CD4-positive, alpha-beta T cell (primary cell): Measurements from ENCODE around the gene NOS1. TPM values are rescaled to one million over a fixed set of nuclear protein-coding genes. Genes with fewer than 3 reads are reported as not detected.

ENCODE experiments used
- ATAC-seq: fragments of 200-7000 bp; cut with Tn5 transposase; one replicate; pipeline ENCODE4 v1.10.0; 2022; ENCODE audit warnings: mild to moderate bottlenecking; ENCODE audit not compliant: poor library complexity
- CTCF ChIA-PET: fragments of 350-600 bp; sonication (Branson Sonifier 250); formaldehyde crosslinking; loops from one replicate; lab custom pipeline; 2021; ENCODE audit warnings: antibody characterized with exemption, inconsistent platforms; lab: Charles Lee
- POLR2A ChIA-PET: fragments of 350-600 bp; sonication (Branson Sonifier 250); formaldehyde crosslinking; loops from one replicate; lab custom pipeline; 2021; ENCODE audit warnings: antibody characterized with exemption, inconsistent platforms; lab: Charles Lee
- DNase-seq, 14 experiments: peaks; one replicate each; pipeline ENCODE4 v3.0.0-alpha.2; 2013 to 2020; ENCODE audit warnings: mixed read lengths in 2 of 14
- H3K27ac ChIP-seq, 2 donors: one replicate each; pipeline versions ENCODE4 v1.5.1 to v1.7.0; 2013; ENCODE audit warnings: low read length in 2 of 2, low read depth in 1 of 2, mild to moderate bottlenecking in 1 of 2
- H3K27me3 ChIP-seq, 2 experiments: 1 replicate in 1 of 2; 2 replicates in 1 of 2; pipeline versions ENCODE4 v1.6.1 to v1.7.0; 2013; ENCODE audit warnings: low read length in 2 of 2, control low read depth in 1 of 2, mild to moderate bottlenecking in 1 of 2, moderate library complexity in 1 of 2; ENCODE audit not compliant: insufficient read depth in 2 of 2, control insufficient read depth in 1 of 2
- H3K36me3 ChIP-seq: one replicate; pipeline ENCODE4 v1.6.1; 2013; ENCODE audit warnings: low read length, control low read depth; ENCODE audit not compliant: insufficient read depth
- H3K4me1 ChIP-seq: one replicate; pipeline ENCODE4 v1.6.1; 2013; ENCODE audit warnings: low read length, control low read depth; ENCODE audit not compliant: insufficient read depth
- H3K4me3 ChIP-seq: one replicate; pipeline ENCODE4 v1.5.1; 2013; ENCODE audit warnings: mild to moderate bottlenecking, low read length, moderate library complexity
- H3K9me3 ChIP-seq, 2 experiments: 1 replicate in 1 of 2; 2 replicates in 1 of 2; pipeline versions ENCODE4 v1.6.1 to v1.7.0; 2013; ENCODE audit warnings: low read length in 2 of 2, mild to moderate bottlenecking in 2 of 2, control low read depth in 1 of 2, moderate library complexity in 1 of 2; ENCODE audit not compliant: control insufficient read depth in 1 of 2, insufficient read depth in 1 of 2
- H3K27ac Mint-ChIP-seq: one replicate; pipeline ENCODE4 v1.8.0; 2020; ENCODE audit warnings: mixed read lengths
- H3K27me3 Mint-ChIP-seq: one replicate; pipeline ENCODE4 v1.8.0; 2021; ENCODE audit warnings: mixed read lengths
- H3K36me3 Mint-ChIP-seq: one replicate; pipeline ENCODE4 v1.8.0; 2021; ENCODE audit warnings: low read depth, mixed read lengths
- H3K4me1 Mint-ChIP-seq: one replicate; pipeline ENCODE4 v1.8.0; 2021; ENCODE audit warnings: low read depth, mixed read lengths
- H3K4me3 Mint-ChIP-seq: one replicate; pipeline ENCODE4 v1.8.0; 2020; ENCODE audit warnings: mild to moderate bottlenecking, mixed read lengths
- H3K9me3 Mint-ChIP-seq: one replicate; pipeline ENCODE4 v1.8.0; 2020; ENCODE audit warnings: mixed read lengths
- intact Hi-C, 2 experiments: fragments of 100-400 bp; cut with DNase I in 1 of 2; cut with micrococcal nuclease in 1 of 2; formaldehyde crosslinking; loops; one replicate each; pipeline versions ENCODE4 v1.15.1 to v1.9.0; 2023 to 2025; cut with DNase I, micrococcal nuclease
- total RNA-seq, 174 experiments: library from RNA in 2 of 174; stranded (reverse) in 2 of 174; gene quantifications; one replicate each; pipeline ENCODE4 v1.2.3 and lab custom pipeline; 2021 to 2026
- TF ChIP-seq, protein P1 (sequence below): fragments of 200-600 bp; IDR thresholded peaks from one replicate; pipeline ENCODE4 v1.8.0; 2022; ENCODE audit warnings: antibody characterized with exemption, mild to moderate bottlenecking

The NOS1 gene
- total RNA-seq, 2 experiments from 2014 or later, result not detected

GRCh38 chr12:117388951-117389446, 27.6 kb upstream of the NOS1 start:
- H3K27ac ChIP-seq, result no peak overlapping the region
- intact Hi-C loops, result no loop called here
- H3K4me1 ChIP-seq, result no peaks in the 10 kb centered on the region
- no peaks in the 10 kb centered on the region for H3K36me3 ChIP-seq
- DNase-seq, result no peak
- TF ChIP-seq, protein P1, sequence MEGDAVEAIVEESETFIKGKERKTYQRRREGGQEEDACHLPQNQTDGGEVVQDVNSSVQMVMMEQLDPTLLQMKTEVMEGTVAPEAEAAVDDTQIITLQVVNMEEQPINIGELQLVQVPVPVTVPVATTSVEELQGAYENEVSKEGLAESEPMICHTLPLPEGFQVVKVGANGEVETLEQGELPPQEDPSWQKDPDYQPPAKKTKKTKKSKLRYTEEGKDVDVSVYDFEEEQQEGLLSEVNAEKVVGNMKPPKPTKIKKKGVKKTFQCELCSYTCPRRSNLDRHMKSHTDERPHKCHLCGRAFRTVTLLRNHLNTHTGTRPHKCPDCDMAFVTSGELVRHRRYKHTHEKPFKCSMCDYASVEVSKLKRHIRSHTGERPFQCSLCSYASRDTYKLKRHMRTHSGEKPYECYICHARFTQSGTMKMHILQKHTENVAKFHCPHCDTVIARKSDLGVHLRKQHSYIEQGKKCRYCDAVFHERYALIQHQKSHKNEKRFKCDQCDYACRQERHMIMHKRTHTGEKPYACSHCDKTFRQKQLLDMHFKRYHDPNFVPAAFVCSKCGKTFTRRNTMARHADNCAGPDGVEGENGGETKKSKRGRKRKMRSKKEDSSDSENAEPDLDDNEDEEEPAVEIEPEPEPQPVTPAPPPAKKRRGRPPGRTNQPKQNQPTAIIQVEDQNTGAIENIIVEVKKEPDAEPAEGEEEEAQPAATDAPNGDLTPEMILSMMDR, result no peak
- H3K27me3 Mint-ChIP-seq, result peaks cover 5% of the 10 kb centered on the region
- no peak for ATAC-seq
- H3K4me1 Mint-ChIP-seq, result no peaks in the 10 kb centered on the region
- H3K27me3 ChIP-seq, result no peaks in the 10 kb centered on the region
- POLR2A ChIA-PET, result no interaction called here
- H3K4me3 ChIP-seq, result no peak overlapping the region
- H3K9me3 Mint-ChIP-seq, result no peaks in the 10 kb centered on the region
- H3K36me3 Mint-ChIP-seq, result no peaks in the 10 kb centered on the region
- CTCF ChIA-PET, result no interaction called here
- peaks cover 0 to 9% of the 10 kb centered on the region in 2 experiments for H3K9me3 ChIP-seq
- no peak overlapping the region for H3K27ac Mint-ChIP-seq
- no peak overlapping the region for H3K4me3 Mint-ChIP-seq

GRCh38 chr12:117387832-117388231, 26.4 kb upstream of the NOS1 start:
- ChIA-PET POLR2A (no interaction called here), CTCF (no interaction called here)
- Mint-ChIP-seq H3K27ac (no peak overlapping the region), H3K27me3 (peaks cover 13% of the 10 kb centered on the region), H3K36me3 (no peaks in the 10 kb centered on the region), H3K4me3 (no peak overlapping the region), H3K9me3 (no peaks in the 10 kb centered on the region), H3K4me1 (no peaks in the 10 kb centered on the region)
- intact Hi-C loops, result no loop called here
- no peak for ATAC-seq
- Histone ChIP-seq H3K27ac (no peak overlapping the region), H3K9me3 (peaks cover 0 to 13% of the 10 kb centered on the region in 2 experiments), H3K27me3 (no peaks in the 10 kb centered on the region), H3K4me1 (no peaks in the 10 kb centered on the region), H3K4me3 (no peak overlapping the region), H3K36me3 (no peaks in the 10 kb centered on the region)
- TF ChIP-seq, protein P1, result no peak
- DNase-seq, result no peak

- ATAC-seq (no peak), DNase-seq (no peak)
- H3K9me3 ChIP-seq, result peaks cover 0 to 13% of the 10 kb centered on the region in 2 experiments
- Mint-ChIP-seq H3K27ac (no peak overlapping the region), H3K4me3 (no peak overlapping the region), H3K27me3 (peaks cover 13% of the 10 kb centered on the region), H3K4me1 (no peaks in the 10 kb centered on the region), H3K9me3 (no peaks in the 10 kb centered on the region), H3K36me3 (no peaks in the 10 kb centered on the region)
- H3K27me3 ChIP-seq, result no peaks in the 10 kb centered on the region
- TF ChIP-seq, protein P1, result no peak
- H3K36me3 ChIP-seq, result no peaks in the 10 kb centered on the region
- no peak overlapping the region for H3K27ac ChIP-seq
- H3K4me3 ChIP-seq, result no peak overlapping the region
- CTCF ChIA-PET, result no interaction called here
- H3K4me1 ChIP-seq, result no peaks in the 10 kb centered on the region
- POLR2A ChIA-PET, result no interaction called here
- intact Hi-C loops, result no loop called here
Observed at GRCh38 chr12:117384735-117385134, 23.3 kb upstream of the NOS1 start.
